Activated T-cell treated with anti-CD3 and anti-CD28 coated beads for 24 hours (primary cell): ENCODE data around the gene POMGNT2.

ENCODE experiments used
- DNase-seq: peaks from one replicate; pipeline ENCODE4 v3.0.0-alpha.2; 2020; ENCODE audit warnings: low read depth

POMGNT2 gene

DNA sequence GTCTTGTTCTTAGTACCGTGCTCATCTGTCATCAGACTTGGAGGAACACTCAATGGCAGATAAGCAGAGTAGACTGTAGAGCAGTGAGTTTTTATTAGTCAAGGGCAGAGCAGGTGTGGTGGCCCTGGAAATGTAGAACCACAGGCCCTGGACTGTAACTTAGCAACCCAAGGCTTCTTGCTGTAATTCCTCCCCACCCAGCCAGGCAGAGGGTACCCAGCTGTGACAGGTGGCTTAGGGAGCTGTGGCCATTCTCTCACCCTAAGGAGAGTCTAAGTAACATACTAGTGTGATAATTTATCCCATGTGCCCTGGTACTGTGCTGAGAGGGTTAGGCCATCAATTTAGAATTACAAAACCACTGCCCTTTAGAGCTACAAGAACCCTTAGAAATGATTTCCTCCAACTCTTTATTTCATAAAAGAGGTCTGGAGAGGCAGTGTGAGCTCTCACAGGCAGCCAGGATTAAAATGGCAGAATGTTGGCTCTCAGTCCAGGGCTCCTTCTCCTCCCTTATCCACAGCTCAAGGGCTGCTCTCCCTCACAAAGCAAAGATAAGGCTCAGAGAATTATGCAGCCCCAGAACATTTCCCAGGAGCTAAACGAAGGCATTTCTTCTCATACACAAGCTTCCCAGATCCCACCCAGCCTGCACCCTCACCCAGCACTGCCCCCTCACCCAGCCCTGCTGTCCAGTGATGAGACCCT lies 3.0 kb downstream of the POMGNT2 start:
- no peak for DNase-seq

DNA sequence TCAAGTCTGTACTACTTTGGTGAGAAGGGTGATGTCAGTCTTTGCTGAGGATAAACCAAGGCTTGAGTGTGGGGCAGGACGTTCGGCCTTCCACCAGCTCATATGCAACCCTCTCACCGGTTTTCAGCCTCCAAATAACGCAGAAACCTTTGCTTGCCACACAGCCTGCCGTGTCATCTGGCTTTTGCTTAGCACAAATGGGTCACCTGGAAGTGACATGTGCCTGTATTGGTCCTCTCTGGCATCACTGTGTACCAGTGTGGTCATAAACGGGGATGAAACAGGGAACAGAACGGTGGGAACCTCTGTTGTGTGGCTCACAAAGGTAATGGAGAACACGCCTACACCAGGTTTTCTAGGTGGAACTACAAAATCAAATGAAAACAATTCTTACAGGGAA lies 7.1 kb downstream of the POMGNT2 start:
- DNase-seq = no peak

DNA sequence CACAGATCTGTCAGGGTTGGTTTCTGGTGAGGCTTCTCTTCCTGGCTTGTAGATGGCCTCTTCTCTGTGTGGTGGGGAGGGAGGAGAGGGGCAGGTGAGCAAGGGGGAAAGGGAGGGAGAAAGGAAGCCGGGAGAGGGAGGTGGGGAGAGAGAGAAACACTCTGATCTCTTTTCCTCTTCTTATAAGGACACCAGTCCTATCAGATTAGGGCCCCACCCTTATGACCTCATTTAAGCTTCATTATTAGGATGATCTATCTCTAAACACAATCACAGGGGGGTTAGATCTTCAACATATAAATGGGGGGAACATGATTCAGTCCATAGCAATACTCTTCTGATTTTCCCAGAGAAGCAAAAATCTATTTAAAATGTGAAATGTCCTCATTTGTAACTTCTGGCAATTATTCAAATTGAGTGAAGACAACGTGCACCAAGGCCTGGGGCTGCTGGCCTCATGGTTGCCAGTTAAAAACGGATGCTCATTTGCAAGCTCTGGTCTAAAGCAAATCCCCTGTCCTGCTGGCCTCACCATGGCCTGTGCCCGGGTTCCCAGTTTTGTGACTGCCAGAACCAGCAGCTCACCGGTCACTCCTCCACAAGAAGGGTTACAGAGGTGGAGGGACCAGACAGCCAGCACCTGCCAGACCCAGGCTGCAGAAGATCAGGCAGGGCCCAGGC lies 8.3 kb downstream of the POMGNT2 start:
- no peak for DNase-seq

- DNase-seq = no peak
These were observed 9.1 kb downstream of the POMGNT2 start for GRCh38 chr3:43096761-43097160.

DNA sequence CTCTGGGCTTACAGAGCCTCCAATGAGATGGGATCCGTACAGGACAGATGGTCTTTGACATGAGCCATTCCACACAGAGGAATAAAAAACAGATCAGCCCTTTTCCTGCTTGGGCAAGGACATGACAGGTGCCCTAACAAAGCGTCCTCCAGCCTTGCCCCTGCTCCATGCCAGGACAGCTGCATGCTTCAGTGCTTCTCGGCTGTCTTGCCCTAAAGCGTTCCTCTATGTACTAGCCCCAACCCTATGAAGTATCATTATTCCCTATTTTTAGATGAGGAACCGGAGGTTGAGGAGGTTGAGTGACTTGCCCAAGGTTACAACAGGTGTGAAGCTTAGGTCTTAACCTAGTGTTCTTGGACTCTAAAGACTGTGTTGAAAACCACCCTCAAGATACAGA lies 10.5 kb downstream of the POMGNT2 start:
- no peak for DNase-seq

DNA sequence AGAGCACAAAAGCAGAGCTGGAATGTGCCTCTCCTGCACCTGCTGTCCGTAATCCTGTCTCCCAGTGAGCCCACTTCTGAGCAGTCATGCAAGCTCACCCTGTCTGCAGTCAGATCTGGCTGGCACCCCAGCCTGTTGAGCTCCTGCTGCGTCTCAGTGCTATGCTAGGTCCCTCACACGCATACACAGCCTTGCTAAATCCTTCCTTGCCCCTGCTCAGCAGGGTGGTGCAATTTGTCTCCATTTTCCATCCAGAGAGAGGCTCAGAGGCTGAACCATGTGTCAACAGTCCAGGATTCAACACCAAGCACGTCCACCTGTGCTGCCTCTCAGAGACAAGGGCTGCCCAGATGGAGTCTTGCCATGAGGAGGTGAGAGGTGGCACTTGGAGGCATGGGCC lies 11.0 kb downstream of the POMGNT2 start:
- no peak for DNase-seq

- no peak for DNase-seq
These were observed 11.5 kb downstream of the POMGNT2 start for GRCh38 chr3:43094381-43094780.

DNA sequence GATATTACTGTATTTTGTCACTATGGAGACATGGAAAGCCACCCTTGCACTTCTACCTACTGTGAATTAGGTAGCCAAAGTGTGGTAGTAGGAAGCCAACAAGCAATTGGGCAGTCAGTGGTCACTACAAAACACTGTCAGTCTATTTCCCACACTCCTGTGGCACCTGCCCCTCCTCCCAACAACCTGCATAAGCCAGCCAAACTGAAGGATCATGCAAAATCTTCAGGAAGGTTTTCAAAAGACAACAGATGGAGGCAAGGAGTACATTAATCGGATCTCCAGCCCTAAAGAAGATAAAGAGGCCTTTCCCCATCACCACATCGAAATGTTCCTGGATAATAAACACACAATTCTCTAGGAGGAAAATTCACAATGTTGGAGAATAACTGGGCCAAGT lies 11.9 kb downstream of the POMGNT2 start:
- DNase-seq = no peak

DNA sequence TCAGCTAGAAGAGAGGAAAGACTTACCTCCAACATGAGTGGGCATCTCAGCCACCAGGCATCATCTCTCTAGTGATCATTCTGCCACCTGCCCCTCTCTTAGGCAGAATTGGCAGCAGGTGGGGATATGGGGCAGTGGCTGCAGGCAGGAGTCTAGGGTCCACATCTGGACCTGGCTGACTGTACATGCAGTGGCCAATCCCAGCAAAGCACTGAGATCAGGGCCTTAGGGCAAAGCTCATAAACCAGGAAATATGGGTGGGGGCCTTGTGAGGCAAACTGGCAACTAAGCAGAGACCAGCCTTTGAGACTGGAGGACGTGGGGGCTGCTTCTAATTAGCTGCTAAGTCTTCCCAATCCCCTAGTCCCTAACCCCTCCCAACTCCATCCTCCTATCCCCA lies 12.9 kb downstream of the POMGNT2 start:
- no peak for DNase-seq

DNA sequence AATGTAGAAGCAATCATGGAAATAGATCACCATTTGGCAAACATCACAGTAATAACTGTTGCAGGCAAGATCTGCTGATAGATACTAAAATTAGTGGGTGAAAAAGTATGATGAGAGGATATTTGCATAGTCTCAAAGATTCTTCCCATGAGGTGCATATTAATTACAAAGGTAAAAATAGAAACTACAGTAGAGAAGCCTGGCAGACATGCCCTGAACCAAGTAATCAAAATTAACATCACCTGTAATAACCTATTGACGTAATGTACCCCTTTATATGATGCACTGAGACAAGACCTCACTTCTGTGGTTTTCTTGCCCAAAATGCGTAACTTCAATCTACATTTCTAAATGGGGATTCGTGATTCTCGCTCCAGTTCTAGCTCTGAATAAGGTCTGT lies 14.4 kb downstream of the POMGNT2 start:
- DNase-seq = no peak

- DNase-seq = no peak
These were observed 15.6 kb downstream of the POMGNT2 start for GRCh38 chr3:43090238-43090637.

DNA sequence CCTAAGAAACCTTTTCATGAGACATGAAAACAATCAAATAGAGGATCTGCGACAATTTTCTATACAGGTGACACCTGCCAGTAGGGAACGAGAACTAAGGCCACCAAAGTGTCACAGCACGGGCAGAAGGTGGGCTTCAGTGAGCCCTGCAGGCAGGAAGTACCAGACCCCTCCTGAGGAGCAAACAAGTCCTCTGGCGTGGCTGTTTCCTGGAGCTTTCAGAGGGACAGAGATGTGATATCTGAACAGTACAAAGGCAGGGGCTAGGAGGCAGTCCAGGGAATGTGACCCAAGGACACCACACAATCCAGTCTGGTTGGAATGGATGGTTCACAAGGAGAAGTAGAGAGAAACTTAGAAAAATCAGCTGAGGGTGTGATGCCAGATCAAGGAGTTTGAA lies 16.8 kb downstream of the POMGNT2 start:
- no peak for DNase-seq

DNA sequence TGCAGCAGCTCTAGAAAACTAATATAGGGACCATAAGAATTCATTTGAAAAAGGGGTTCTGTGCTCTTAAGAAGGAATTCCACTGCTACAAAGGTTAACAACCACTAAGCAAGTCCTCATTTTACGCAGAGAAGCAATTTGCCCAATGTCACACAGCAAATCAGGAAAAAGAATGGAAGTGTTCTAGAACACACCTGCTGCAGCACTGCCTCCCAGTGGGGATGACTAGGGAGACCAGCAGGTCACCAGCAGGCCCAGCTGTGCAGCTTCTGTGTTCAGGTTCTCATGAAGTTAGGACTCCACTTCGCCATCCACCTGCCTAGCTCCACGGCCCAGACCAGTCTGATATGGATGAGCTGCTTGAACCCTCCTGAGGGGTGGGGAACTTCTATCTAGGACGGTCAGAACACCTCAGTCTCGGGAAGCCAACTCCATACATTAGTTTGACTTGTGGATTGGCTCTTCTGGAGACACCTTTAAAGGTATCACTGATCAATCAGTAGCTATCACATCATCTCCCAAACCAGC lies 18.6 kb downstream of the POMGNT2 start:
- DNase-seq = no peak

DNA sequence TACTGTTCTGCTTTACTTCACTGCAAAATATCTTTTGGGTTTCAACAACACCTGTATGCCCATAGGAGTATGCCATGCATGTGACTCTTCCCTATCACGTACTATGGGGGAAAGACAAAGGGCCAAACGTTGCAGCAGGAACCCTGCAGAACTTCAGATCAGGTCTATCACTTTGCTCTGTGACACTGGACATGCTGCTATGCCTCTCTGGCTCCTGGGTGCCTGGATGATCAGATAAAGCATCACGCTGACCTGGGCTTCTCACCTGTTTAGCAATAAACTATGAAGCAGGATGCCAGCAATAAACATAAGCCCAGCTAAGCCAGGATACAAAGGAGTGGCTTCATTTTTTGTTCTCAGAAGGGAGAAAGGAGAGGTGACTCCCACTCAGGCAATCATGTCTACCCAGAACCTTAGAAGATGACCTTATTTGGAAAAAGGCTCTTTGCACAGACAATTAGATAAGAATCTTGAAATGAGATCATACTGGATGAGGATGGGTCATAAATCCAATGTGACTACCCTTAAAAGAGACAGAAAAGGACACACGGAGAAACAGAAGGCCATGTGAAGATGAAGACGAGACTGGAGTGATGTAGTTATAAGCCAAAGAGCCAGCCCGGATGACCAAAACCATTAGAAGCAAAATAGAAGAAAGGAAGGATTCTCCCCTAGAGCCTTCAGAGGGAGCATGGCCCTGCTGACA lies 19.3 kb downstream of the POMGNT2 start:
- DNase-seq = no peak

- DNase-seq = no peak
These were observed 23.4 kb downstream of the POMGNT2 start for GRCh38 chr3:43082457-43082856.

GRCh38 chr3:43081796-43082195 lies 24.1 kb downstream of the POMGNT2 start:
- DNase-seq = no peak

DNA sequence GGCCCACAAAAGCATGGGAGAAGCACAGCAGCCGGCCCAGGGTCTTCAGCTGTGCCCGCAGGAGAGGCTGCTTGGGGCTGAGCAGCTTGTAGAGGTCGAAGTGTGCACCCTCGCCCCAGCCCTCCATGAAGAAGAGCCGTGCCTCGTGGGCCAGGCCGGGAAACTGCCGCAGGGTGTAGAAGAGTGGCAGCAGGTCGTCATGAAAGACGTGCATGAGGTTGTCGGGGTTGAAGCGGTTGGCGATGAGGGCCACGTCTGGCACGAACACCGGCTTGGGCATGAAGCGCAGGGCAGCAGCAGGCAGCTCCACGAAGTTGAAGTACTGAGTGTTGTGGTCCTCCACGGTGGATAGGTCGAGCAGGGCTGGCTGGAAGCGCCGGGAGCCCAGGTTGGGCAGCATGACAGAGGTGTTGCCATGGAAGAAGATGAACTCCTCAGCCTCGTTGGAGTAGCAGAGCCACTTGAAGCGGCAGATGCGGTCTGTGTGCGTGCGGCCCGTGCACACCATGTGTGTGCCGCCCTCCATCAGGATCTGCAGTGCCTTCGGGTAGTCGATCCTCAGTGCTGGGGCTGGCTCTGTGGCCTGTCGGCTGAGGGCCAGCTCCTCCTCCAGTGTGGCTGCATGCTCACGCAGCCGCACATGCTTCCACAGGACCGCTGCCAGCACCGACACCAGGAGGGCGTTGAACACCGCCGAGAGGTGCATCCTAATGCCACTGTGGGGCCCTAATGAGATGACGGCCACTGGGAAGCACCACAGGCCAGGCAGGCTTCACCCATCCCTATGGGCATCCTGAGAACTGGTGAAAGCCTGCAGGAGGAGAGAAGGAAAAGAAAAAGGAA lies 24.9 kb downstream of the POMGNT2 start:
- no peak for DNase-seq

GRCh38 chr3:43079536-43080332 lies 26.1 kb downstream of the POMGNT2 start:
- no peak for DNase-seq

- no peak for DNase-seq
These were observed 28.2 kb downstream of the POMGNT2 start for GRCh38 chr3:43077707-43078106.

- DNase-seq = no peak
These were observed 28.6 kb downstream of the POMGNT2 start for GRCh38 chr3:43077261-43077660.

DNA sequence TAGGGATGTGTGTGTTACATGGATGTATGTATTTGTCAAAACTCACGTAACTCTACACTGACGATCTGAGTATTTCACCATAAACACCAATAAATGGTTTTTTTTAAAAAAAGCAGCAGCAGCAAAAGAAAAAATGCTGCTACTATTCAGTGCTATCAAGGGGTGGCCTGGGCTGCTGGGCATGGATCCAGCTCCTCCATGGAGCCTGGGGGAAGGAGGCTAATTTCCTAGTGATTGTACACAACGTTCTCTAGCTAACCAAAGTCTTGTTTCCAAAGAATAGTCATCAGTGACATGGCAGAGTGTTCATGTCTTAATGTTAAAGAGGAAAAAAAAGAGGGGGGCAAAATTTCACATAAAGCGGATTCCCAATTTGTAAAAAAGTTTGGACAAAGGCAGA lies 29.0 kb downstream of the POMGNT2 start:
- DNase-seq = no peak
